ENCODE data around the gene NUAK1.

DNA sequence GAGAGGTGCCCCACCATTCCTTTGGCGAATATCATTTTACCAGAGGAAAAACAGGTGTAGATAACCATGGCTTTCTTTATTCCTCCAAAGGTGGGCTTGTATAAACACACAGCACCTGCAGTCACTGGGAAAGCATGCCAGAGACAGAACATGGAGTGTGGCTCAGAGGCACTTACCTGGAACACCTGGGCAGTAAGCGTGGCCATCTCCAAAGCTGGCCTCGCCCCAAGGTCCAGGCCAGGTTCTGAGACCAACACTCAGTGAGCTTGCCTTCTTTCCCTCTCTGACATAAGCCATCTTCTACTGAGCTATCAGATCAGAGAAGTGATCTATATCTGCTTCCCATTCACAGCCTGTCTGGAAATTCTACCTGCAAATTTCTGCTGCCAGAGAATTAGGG, 70.5 kb downstream of the NUAK1 start:
- TF ChIP-seq, protein P1, sequence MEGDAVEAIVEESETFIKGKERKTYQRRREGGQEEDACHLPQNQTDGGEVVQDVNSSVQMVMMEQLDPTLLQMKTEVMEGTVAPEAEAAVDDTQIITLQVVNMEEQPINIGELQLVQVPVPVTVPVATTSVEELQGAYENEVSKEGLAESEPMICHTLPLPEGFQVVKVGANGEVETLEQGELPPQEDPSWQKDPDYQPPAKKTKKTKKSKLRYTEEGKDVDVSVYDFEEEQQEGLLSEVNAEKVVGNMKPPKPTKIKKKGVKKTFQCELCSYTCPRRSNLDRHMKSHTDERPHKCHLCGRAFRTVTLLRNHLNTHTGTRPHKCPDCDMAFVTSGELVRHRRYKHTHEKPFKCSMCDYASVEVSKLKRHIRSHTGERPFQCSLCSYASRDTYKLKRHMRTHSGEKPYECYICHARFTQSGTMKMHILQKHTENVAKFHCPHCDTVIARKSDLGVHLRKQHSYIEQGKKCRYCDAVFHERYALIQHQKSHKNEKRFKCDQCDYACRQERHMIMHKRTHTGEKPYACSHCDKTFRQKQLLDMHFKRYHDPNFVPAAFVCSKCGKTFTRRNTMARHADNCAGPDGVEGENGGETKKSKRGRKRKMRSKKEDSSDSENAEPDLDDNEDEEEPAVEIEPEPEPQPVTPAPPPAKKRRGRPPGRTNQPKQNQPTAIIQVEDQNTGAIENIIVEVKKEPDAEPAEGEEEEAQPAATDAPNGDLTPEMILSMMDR (IDR thresholded peaks at IDR 0.05), result no peak
- TF ChIP-seq POLR2A (IDR thresholded peaks at IDR 0.05), result no peak

Measured in esophagus squamous epithelium (tissue), 4 donors.